Stimulated activated CD4-positive, alpha-beta T cell treated with anti-CD3 and anti-CD28 coated beads, Interleukin-4, amount 100 ng/mL, for 4 hours (primary cell): ENCODE results near the gene ATCAY.

ENCODE experiments used
- DNase-seq, 2 experiments: peaks; one replicate each; pipeline ENCODE4 v3.0.0-alpha.2; 2020

ATCAY gene

GRCh38 chr19:3970808-3971598, 90.5 kb downstream of the ATCAY start, which contains the start of gene DAPK3:
DAPK3 (minus strand) TSS chr19:3971099; CDS start chr19:3969735, 1,364 bp downstream.
- DNase-seq, result peak; percentile 88 to 93

DNA sequence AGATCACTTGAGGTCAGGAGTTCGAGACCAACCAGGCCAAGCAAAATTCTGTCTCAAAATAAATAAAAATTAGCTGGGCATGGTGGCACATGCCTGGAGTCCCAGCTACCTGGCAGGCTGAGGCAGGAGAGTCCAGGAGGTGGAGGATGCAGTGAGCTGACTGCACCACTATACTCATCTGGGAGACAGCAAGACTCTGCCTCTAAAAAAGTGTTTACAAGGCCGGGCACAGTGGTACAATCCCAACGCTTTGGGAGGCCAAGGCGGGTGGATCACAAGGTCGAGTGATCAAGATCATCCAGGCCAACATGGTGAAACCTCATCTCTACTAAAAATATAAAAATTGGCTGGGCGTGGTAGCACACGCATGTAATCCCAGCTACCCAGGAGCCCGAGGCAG, 94.7 kb downstream of the ATCAY start:
- DNase-seq, result no peak

- no peak for DNase-seq
Measured at GRCh38 chr19:3975637-3976087, 95.2 kb downstream of the ATCAY start.

- DNase-seq, result no peak
Measured at GRCh38 chr19:3976495-3977241, 96.2 kb downstream of the ATCAY start.
